GM23338 (cell line): ENCODE measurements around the gene QKI.

Experiments used
- CREB1 ChIP-seq: fragments of 250-450 bp; sonication (Bioruptor Pico); IDR thresholded peaks from 2 replicates; pipeline ENCODE4 v1.5.0; 2020; ENCODE audit warnings: low read depth, mild to moderate bottlenecking, moderate library complexity
- CTCF ChIP-seq, 2 experiments: fragments of 200-600 bp in 1 of 2; sonication (generic) in 1 of 2; conservative IDR thresholded peaks; 2 replicates each; pipeline versions ENCODE4 v1.5.1 to v1.6.1; 2016 to 2017; ENCODE audit warnings: antibody characterized with exemption in 2 of 2, low read depth in 2 of 2, mild to moderate bottlenecking in 2 of 2, moderate library complexity in 1 of 2
- EZH2 ChIP-seq: fragments of 200-600 bp; sonication (generic); IDR thresholded peaks from one replicate; pipeline ENCODE4 v1.8.0; 2017; ENCODE audit warnings: antibody characterized with exemption, mild to moderate bottlenecking, low read depth; ENCODE audit not compliant: unreplicated experiment
- EZH2phosphoT487 ChIP-seq: fragments of 200-600 bp; sonication (generic); IDR thresholded peaks from one replicate; pipeline ENCODE4 v1.8.1; 2018; ENCODE audit warnings: antibody characterized with exemption; ENCODE audit not compliant: unreplicated experiment
- JUNB ChIP-seq: IDR thresholded peaks from one replicate; pipeline ENCODE4 v1.6.1; 2016; ENCODE audit warnings: antibody characterized with exemption; ENCODE audit not compliant: unreplicated experiment
- NANOG ChIP-seq: IDR thresholded peaks from 2 replicates; pipeline ENCODE4 v1.6.1; 2016; ENCODE audit warnings: antibody characterized with exemption, borderline replicate concordance
- POLR2AphosphoS5 ChIP-seq: IDR thresholded peaks from 2 replicates; pipeline ENCODE4 v1.6.1; 2016; ENCODE audit warnings: antibody characterized with exemption, low read depth
- REST ChIP-seq: IDR thresholded peaks from one replicate; pipeline ENCODE4 v1.6.1; 2018; ENCODE audit warnings: antibody characterized with exemption; ENCODE audit not compliant: unreplicated experiment
- STAT1 ChIP-seq: IDR thresholded peaks from one replicate; pipeline ENCODE4 v1.6.1; 2016; ENCODE audit warnings: antibody characterized with exemption; ENCODE audit not compliant: unreplicated experiment
- ZNF114 ChIP-seq: fragments of 250-450 bp; sonication (Bioruptor Pico); IDR thresholded peaks from 2 replicates; pipeline ENCODE4 v1.5.0; 2020; ENCODE audit warnings: mild to moderate bottlenecking, moderate library complexity
- ZNF331 ChIP-seq: fragments of 250-450 bp; sonication (Bioruptor Pico); IDR thresholded peaks from 2 replicates; pipeline ENCODE4 v1.5.0; 2020; ENCODE audit warnings: low read depth, mild to moderate bottlenecking, moderate library complexity
- ZNF462 ChIP-seq: fragments of 250-450 bp; sonication (Bioruptor Pico); IDR thresholded peaks from 2 replicates; pipeline ENCODE4 v1.5.0; 2020; ENCODE audit warnings: mild to moderate bottlenecking, moderate library complexity

GRCh38 chr6:163435023-163435422, 20.5 kb downstream of the QKI start:
- TF ChIP-seq CTCF (conservative IDR thresholded peaks at IDR 0.05; ENCODE audit: low read depth in 2 of 2) (no peak), POLR2AphosphoS5 (no peak), NANOG (no peak), REST (no peak), EZH2 (no peak), JUNB (no peak), ZNF331 (CRISPR knock-in tag) (no peak), CREB1 (CRISPR knock-in tag) (no peak), EZH2phosphoT487 (no peak), ZNF114 (CRISPR knock-in tag) (no peak), STAT1 (no peak), ZNF462 (CRISPR knock-in tag) (no peak)
